Ovary (tissue), 9 donors: ENCODE results near the gene SPAG5. TPM values are rescaled to one million over a fixed set of nuclear protein-coding genes. Genes with fewer than 3 reads are reported as not detected.

ENCODE experiments used
- DNase-seq, 5 donors: peaks; one replicate each; pipeline ENCODE4 v3.0.0-alpha.2; 2019 to 2020
- H3K27ac ChIP-seq, 2 donors: fragments of 200-600 bp; one replicate each; pipeline versions ENCODE4 v1.5.1 to v1.8.0; 2019 to 2022
- H3K27me3 ChIP-seq: fragments of 200-600 bp; one replicate; pipeline ENCODE4 v1.8.0; 2022
- H3K36me3 ChIP-seq: fragments of 200-600 bp; sonication (generic); one replicate; pipeline ENCODE4 v1.5.1; 2019
- H3K4me1 ChIP-seq: one replicate; pipeline ENCODE4 v1.8.1; 2013; ENCODE audit warnings: mild to moderate bottlenecking, moderate library complexity; ENCODE audit not compliant: insufficient read depth
- H3K4me3 ChIP-seq: fragments of 200-600 bp; sonication (generic); one replicate; pipeline ENCODE4 v1.5.1; 2017
- H3K9me3 ChIP-seq, 2 donors: fragments of 200-600 bp in 1 of 2; sonication (generic) in 1 of 2; one replicate each; pipeline versions ENCODE4 v1.5.1 to v1.8.1; 2013 to 2019; ENCODE audit warnings: mild to moderate bottlenecking in 1 of 2, moderate library complexity in 1 of 2
- CTCF ChIP-seq, 3 donors: fragments of 450-650 bp in 2 of 3; fragments of 200-600 bp in 1 of 3; IDR thresholded peaks; one replicate each; pipeline versions ENCODE4 v1.5.1 to v1.8.0; 2016 to 2022; ENCODE audit warnings: antibody characterized with exemption in 3 of 3, mild to moderate bottlenecking in 1 of 3
- EP300 ChIP-seq: sonication (generic); formaldehyde crosslinking; IDR thresholded peaks from one replicate; pipeline ENCODE4 v1.6.1; 2017; ENCODE audit warnings: antibody characterized with exemption
- POLR2A ChIP-seq: fragments of 450-650 bp; IDR thresholded peaks from one replicate; pipeline ENCODE4 v1.6.1; 2017; ENCODE audit warnings: antibody characterized with exemption, mild to moderate bottlenecking, moderate library complexity
- WGBS, 3 donors: extraction: QIAGEN DNeasy Blood & Tissue Kit in 1 of 3; methylation state at CpG; one replicate each; pipeline versions ENCODE4 v1.1.5 to v1.1.7; 2013 to 2017; 5-methylcytosine and 5-hydroxymethylcytosine counted together
- intact Hi-C, 4 donors: fragments of 100-400 bp; cut with DNase I; formaldehyde crosslinking; loops; one replicate each; pipeline versions ENCODE4 v1.11.0 to v1.15.1; 2022 to 2023
- polyA plus RNA-seq, 2 donors: library from polyadenylated mRNA; stranded (reverse); fragments of 200-250 nt in 1 of 2; fragments of 350-450 nt in 1 of 2; fragmentation: Illumina TruSeq in 1 of 2; extraction: RNeasy Lipid Tissue Mini Kit (QIAGEN cat#74804) in 1 of 2; gene quantifications; one replicate each; pipeline ENCODE4 v1.2.3, GENCODE V29; 2013 to 2014
- total RNA-seq, 7 donors: library from RNA; depleted of rRNA in 2 of 7; stranded (reverse); fragments of >200 nt in 2 of 7; fragmentation: NEBNext Ultra II Directional in 3 of 7; extraction: Animal tissue kit (Norgen Biotek cat#: 25700) in 3 of 7; gene quantifications; one replicate each; pipeline versions ENCODE4 v1.1.0 to v1.2.4, GENCODE V29; 2016 to 2023
- donor health status: DM: no; HTN: no; CAD: no; lungs with moderate emphysema.
- donor health status: DM: no; HTN: no; CAD: no.
- donor health status: Bipolar disorder and iron deficiency.
- donor health status: DM: yes; HTN: yes; CAD: no.
- donor health status: DM: no; HTN: no; CAD: no.
- donor health status: DM: yes; HTN: yes; CAD: no.

The SPAG5 gene
- total and polyA plus RNA-seq, 9 donors: 2.1 to 5.0 (median 3.3) TPM

- Histone ChIP-seq H3K27me3 (no peaks in the 10 kb centered on the region), H3K27ac (no peak overlapping the region), H3K4me1 (no peaks in the 10 kb centered on the region), H3K36me3 (no peaks in the 10 kb centered on the region), H3K9me3 (no peaks in the 10 kb centered on the region), H3K4me3 (no peak overlapping the region)
- no peak for DNase-seq
- 89 to 92% (median 92%) methylated on average over 4 of the region's 4 CpGs for WGBS, 3 donors
- intact Hi-C loops: no loop called here
- TF ChIP-seq EP300 (no peak), POLR2A (no peak), CTCF (IDR thresholded peaks at IDR 0.05) (no peak)
Observed at GRCh38 chr17:28541439-28541838, 57.4 kb downstream of the SPAG5 start.

GRCh38 chr17:28540231-28540630, 58.6 kb downstream of the SPAG5 start:
- H3K4me1 ChIP-seq: no peaks in the 10 kb centered on the region
- 86 to 94% (median 87%) methylated on average over 4 of the region's 4 CpGs for WGBS, 3 donors
- no peak for DNase-seq
- TF ChIP-seq CTCF (IDR thresholded peaks at IDR 0.05): no peak
- no peak for TF ChIP-seq EP300
- no peak for TF ChIP-seq POLR2A
- intact Hi-C loops: no loop called here
- no peaks in the 10 kb centered on the region for H3K36me3 ChIP-seq
- no peak overlapping the region for H3K4me3 ChIP-seq
- no peaks in the 10 kb centered on the region for H3K9me3 ChIP-seq
- no peaks in the 10 kb centered on the region for H3K27me3 ChIP-seq
- no peak overlapping the region for H3K27ac ChIP-seq

- no peak for TF ChIP-seq POLR2A
- TF ChIP-seq CTCF (IDR thresholded peaks at IDR 0.05): no peak
- TF ChIP-seq EP300: no peak
- H3K4me3 ChIP-seq: no peak overlapping the region
- DNase-seq: no peak
- H3K4me1 ChIP-seq: no peaks in the 10 kb centered on the region
- H3K36me3 ChIP-seq: no peaks in the 10 kb centered on the region
- no peak overlapping the region for H3K27ac ChIP-seq
- H3K9me3 ChIP-seq: no peaks in the 10 kb centered on the region
- no peaks in the 10 kb centered on the region for H3K27me3 ChIP-seq
- WGBS, 3 donors: 80 to 84% (median 82%) methylated on average over 14 of the region's 14 CpGs
- intact Hi-C loops: no loop called here
Observed at GRCh38 chr17:28538296-28538895, 60.4 kb downstream of the SPAG5 start.

GRCh38 chr17:28537219-28537610, 61.6 kb downstream of the SPAG5 start:
- H3K4me3 ChIP-seq: no peak overlapping the region
- intact Hi-C loops: no loop called here
- 68 to 86% (median 68%) methylated on average over 9 to 12 of the region's 12 CpGs for WGBS, 3 donors
- no peaks in the 10 kb centered on the region for H3K36me3 ChIP-seq
- H3K9me3 ChIP-seq: no peaks in the 10 kb centered on the region
- TF ChIP-seq EP300 (no peak), POLR2A (no peak), CTCF (IDR thresholded peaks at IDR 0.05) (no peak)
- no peak for DNase-seq
- no peaks in the 10 kb centered on the region for H3K27me3 ChIP-seq
- no peaks in the 10 kb centered on the region for H3K4me1 ChIP-seq
- H3K27ac ChIP-seq: no peak overlapping the region
